Activated naive CD4-positive, alpha-beta T cell treated with anti-CD3 and anti-CD28 coated beads, Interleukin-2, amount 50 U/mL, for 16 hours (primary cell): ENCODE data around the gene OTX2.

Experiments used
- DNase-seq: peaks from one replicate; pipeline ENCODE4 v3.0.0-alpha.2; 2020

OTX2 gene

GRCh38 chr14:56794557-56795283 lies 15.6 kb downstream of the OTX2 start:
- no peak for DNase-seq

- DNase-seq: no peak
These were observed 16.2 kb downstream of the OTX2 start for GRCh38 chr14:56794088-56794556.

GRCh38 chr14:56789955-56790354 lies 20.3 kb downstream of the OTX2 start:
- DNase-seq: no peak

GRCh38 chr14:56787530-56787929 lies 22.7 kb downstream of the OTX2 start:
- no peak for DNase-seq

- no peak for DNase-seq
These were observed 27.6 kb downstream of the OTX2 start for GRCh38 chr14:56782711-56783110.

GRCh38 chr14:56774503-56774902 lies 35.8 kb downstream of the OTX2 start:
- no peak for DNase-seq

GRCh38 chr14:56770512-56770911 lies 39.8 kb downstream of the OTX2 start:
- DNase-seq: no peak

GRCh38 chr14:56760164-56760914 lies 49.9 kb downstream of the OTX2 start:
- no peak for DNase-seq

GRCh38 chr14:56759633-56760032 lies 50.6 kb downstream of the OTX2 start:
- no peak for DNase-seq

GRCh38 chr14:56759094-56759493 lies 51.2 kb downstream of the OTX2 start:
- no peak for DNase-seq

GRCh38 chr14:56754921-56755320 lies 55.4 kb downstream of the OTX2 start:
- no peak for DNase-seq

GRCh38 chr14:56753396-56753795 lies 56.9 kb downstream of the OTX2 start:
- no peak for DNase-seq

- no peak for DNase-seq
These were observed 57.9 kb downstream of the OTX2 start for GRCh38 chr14:56752428-56752827.

GRCh38 chr14:56751471-56751870 lies 58.8 kb downstream of the OTX2 start:
- DNase-seq: no peak
